Subcutaneous adipose tissue (tissue), 4 donors: Measurements from ENCODE around the gene TOX4. TPM values are rescaled to one million over a fixed set of nuclear protein-coding genes. Genes with fewer than 3 reads are reported as not detected.

Source experiments
- CTCF ChIP-seq: fragments of 450-650 bp; IDR thresholded peaks from one replicate; pipeline ENCODE4 v1.5.1; 2016; ENCODE audit warnings: low read depth, mild to moderate bottlenecking, control low read depth, antibody characterized with exemption, moderate library complexity
- total RNA-seq, 4 donors: library from RNA; depleted of rRNA; stranded (reverse); fragments of >200 nt; gene quantifications; one replicate each; pipeline ENCODE4 v1.1.0, GENCODE V29; 2016

Gene TOX4
- total RNA-seq, 4 donors from 2014 or later: 46.4 to 57.6 (median 49.2) TPM

- TF ChIP-seq CTCF: no peak
Observed at GRCh38 chr14:21454843-21455544, 22.0 kb upstream of the TOX4 start.

GRCh38 chr14:21455592-21455911 is 21.4 kb upstream of the TOX4 start:
- no peak for TF ChIP-seq CTCF

- TF ChIP-seq CTCF: no peak
Observed at GRCh38 chr14:21455912-21456667, 20.9 kb upstream of the TOX4 start, which contains the start of gene CHD8. TSS of gene CHD8 (minus strand) at chr14:21456123. CDS start at chr14:21431643, 24,480 bp downstream.

- TF ChIP-seq CTCF: no peak
Observed at GRCh38 chr14:21467616-21468015, 9.4 kb upstream of the TOX4 start.

GRCh38 chr14:21475767-21476522 is 1.1 kb upstream of the TOX4 start:
- TF ChIP-seq CTCF: no peak

- TF ChIP-seq CTCF: no peak
Observed at GRCh38 chr14:21476523-21476924, 471 bp upstream of the TOX4 start.

- TF ChIP-seq CTCF: no peak
Observed at GRCh38 chr14:21486640-21487087, 9.7 kb downstream of the TOX4 start.
